C1 segment of cervical spinal cord (tissue), 14 donors: ENCODE results near the gene ATP9A.

Source experiments
- DNase-seq, 14 donors: peaks; one replicate each; lab custom pipeline; 2025; lab: John Stamatoyannopoulos, UW

The ATP9A gene

DNA sequence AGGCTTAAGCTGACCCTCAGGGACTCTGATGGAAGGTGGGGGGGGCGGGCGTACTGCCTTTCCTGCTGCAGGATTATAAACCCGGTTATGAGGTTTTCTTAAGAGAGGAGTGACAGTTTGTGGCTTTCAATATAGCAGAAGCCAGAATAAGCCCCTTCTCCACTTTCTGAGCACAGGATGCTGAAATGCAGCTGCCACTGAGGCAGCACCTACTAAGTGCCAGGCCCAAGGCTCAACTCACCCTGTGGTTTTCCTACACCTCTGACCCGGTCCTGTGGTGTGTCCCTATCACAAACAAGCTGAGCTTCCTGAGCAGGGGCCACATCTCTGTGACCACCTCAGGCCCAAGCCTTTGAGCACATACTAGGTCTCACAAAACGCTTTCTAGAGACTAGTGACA lies 166.1 kb downstream of the ATP9A start:
- no peak for DNase-seq

DNA sequence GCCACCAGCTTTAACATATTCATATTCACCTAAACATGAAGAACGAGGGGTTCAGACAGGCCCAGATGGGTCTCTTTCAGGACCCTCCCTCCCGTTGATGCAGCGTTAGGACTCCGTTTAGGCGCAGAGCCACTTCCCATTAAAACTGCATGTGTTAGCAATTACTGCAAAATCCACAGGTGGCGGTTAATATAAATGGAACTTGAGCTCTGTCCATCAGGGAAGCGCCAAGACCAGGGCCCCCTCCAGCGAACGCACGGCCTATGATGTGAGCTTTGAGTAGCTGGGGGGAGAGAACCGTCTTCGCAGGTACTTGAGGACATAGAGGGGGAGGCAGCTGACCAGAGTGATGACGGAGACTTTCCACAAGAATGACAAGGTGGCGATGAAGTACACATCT lies 167.2 kb downstream of the ATP9A start:
- no peak for DNase-seq

DNA sequence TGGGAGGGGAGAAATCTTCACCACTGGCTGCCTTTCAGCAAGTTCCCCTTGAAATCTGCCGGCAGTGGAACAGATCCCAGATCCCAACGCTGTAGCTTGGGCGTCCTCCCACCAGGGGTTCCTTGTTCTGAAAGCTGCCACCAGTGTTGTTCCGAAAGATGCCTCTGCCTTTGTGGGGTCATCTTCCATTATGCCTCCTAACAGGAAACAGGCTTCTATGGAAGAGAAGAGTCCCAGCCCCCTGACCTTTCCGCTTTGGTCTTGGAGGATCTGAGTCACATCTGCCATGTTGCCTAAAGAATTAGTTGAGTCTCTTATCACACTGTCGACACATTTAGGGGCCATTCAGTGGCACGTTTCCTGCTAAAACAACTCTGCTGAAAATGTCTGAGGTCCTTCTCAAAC lies 168.2 kb downstream of the ATP9A start:
- DNase-seq = peak in 1 of 14 donors; percentile 4

DNA sequence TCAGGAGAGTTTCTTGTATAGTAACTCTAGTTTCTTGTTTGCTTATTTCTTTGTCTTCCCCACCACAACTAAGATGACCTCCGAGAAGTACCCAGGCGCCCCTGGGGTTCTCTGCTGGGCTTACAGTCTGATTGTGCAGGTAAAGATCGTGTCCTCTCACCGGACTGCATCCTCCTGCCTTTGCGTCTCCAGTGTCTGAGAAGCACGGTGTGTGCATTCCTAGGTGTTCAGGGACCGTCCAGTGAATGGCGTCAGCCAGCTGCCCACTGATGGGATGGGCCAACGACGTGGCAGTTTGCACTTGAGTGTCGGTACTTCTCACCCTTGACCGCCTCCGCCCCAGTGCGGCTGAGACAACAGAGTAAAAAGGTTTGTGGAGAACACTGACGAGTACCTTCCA lies 169.6 kb downstream of the ATP9A start:
- no peak for DNase-seq

DNA sequence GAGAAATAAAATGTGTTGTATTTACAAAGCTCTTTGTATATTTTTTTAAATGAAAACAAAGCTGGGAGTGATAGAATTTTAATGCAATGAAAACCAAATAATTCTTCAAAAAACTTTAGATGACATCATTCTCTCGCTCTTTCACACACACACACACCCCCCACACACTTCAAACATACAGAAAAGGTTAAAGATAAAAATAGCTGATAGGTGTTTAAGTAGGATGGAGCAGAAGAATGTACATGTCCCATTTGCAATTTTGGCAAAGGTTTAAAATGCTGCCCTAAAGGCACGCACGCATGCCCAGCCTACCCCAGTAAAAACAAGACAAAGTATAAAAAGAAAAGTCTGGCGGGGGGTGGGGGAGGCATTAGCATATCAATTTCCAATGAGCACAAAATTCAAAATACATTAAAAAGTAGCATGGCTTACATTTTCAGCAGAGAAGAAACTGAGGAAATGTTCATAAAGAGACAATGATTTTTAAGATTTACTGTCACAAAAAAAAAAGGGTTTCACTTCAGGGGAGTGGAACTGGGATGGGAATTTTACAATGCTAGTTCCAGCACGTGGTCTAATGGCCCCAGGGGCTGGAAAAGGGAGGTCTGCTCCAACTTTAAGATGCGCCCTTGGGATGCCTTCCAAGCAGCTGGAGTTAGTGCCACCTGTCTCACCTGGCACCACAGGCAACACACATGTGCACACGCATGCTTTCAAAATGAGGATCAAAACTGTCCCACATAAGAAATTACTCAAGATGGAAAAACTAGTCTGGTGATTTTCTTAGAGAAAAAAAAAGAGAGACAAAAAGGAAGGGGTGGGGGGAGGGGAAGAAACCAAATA lies 170.6 kb downstream of the ATP9A start:
- DNase-seq = no peak

DNA sequence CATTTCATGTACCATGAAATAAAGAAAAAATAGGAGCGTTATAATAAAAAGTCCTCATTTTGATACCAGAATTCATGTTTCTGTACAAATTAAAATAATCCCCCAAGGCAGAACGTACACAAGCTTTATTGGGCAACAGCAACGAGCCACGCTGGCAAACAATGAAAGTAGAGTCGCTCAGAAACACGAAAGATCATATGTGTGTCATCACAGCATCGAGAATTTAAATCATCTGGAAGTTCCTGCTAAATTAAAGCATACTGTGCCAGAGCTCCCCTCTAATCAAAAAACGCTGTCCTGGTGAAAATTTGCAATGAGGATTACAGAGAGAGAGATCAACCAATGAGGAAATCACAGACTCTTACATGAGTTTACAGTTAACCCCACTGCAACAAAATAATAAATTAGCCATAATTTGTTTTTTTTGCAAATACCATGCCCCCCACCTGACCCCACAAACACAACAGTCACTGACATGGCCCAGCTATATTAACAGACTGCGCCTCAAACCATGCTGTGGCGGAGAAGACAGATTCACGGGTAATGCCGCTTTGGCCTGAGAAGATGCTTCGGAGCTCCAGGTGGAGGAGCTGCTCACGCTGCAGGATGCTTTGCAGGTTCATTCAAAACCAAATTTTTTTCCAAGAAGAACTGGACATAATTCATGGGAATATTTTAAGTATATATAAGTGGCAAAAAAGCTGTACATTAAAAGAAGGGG lies 171.4 kb downstream of the ATP9A start:
- DNase-seq = peak in 1 of 14 donors; percentile 62

DNA sequence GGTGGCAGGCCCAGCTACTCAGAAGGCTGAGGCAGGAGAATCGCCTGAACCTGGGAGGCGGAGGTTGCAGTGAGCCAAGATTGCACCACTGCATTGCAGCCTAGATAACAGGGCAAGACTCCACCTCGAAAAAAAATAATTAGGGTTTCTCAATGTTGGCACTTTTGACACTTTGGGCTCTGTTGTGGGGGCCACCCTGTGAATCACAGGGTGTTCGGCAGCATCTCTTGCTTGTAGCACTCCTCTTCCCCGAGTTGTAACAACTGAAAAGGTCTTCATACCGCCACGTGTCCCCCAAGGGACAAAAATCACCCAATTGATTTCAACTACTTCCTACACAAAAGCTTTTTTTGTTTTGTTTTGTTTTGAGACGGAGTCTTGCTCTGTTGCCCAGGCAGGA lies 172.4 kb downstream of the ATP9A start:
- no peak for DNase-seq

DNA sequence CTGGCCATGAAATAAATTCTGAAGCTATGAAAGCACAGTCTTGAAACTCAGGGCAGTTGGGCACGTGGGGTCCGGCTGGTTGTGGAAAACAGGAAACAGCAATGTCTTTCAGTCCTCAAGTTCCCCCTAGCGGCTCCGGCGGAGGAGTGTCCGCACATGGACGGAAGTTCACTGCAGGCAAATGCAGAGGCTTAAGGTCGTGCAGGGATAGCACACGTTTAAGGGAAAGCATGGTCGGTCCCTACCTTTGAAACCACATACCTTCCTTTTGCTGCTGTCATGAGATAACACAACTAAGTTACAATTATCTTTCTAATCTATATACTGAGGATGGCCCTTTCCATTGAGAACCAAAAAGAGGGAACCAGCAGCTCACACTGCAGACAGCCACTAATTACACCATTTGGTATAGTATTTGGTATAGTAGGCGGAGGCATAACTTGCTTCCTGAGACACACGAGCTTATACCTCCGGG lies 173.1 kb downstream of the ATP9A start:
- peak; percentile 4 to 81 (median 72) for DNase-seq

DNA sequence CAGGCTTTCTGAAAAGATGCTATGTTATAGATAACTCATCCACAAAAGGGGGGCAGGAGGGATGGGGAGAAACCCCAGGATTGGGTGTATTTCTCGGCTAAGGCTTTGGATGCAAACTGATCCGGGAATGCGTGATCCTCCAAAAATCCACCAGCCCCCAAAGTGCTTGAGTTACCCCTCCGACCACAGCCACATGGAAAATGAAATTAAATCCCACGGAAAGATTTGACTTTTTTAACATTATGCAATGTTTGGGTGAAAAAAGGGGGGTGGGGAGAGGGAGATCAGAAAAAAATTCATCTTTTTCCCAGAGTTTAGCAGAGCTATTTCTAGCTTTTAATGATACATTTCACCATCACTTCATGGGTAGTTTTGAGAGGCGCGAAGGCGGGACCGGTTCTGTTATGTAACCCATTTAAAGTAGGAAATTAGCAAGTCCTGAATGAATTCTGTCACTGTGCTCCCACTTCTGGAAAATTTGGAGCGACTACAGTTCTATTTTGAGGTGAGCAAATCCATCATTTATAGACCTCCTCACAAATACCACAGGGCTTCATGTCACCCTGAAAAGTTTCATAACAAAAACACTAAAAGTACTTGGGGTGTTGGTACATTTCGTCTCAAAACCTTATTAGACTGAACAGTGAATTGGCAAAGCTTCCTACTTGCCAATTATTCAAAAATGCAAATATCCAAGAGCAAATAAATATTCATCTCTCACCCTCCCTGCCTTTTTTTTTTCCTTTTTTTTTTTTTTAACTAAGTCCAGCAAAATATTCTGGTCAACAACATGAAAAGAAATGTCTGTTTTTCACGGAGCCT lies 173.7 kb downstream of the ATP9A start:
- DNase-seq = peak in 2 of 14 donors; percentile 2 to 4

DNA sequence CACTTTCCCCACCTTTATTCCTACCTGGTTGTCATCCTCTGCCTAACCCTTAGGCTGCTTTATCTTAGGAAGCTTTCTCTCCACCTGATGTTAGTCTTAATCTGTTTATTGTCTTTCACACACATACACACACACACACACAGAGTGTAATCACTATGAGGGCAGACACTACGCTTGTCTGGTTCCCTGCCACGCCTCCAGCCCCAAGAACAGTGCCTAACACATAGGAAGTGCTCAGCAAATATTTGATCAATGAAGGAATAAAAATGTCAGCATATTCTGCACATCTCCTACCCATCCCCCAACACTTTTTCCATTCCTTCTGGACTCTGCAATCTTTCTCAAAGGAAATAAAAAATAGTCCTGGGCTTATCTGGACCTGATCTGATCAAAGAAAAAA lies 174.6 kb downstream of the ATP9A start:
- DNase-seq = no peak

DNA sequence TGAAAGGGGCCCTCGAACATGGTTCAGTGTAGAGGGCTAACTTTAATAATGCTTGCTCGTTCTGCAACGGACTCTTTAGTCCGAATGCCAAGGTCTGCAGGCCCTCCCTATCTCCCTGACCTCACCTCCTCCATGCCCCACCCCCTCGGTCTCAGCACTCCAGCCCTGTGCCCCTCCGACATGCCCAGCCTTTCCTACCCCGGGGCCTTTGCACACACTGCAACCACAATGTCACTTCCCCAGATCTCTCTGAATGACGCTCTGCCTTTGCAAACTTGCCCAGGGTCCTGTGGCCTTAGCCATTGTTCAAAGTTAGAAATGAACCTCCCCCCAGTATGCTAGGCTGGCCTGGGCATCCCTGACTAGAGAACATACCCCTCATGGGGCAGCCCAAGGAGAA lies 175.6 kb downstream of the ATP9A start:
- DNase-seq = no peak

DNA sequence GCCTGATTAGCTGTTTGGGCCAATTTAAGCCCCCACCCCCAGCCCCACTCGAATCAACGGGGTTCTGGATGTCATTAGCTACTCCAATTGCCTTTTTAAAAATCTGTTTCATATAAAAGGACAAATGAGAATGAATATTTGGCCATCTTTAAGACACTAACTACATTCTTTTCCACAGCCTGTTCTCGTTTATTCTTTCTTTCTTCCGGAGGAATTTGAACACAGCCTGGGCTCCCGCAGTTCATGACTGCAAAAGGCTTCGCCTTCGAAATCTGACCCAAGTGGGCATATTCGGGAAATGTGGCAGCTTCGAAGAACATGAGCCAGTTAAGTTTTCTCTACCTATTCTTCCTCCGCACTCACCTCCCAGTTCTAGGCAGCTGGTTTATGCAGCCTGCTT lies 176.3 kb downstream of the ATP9A start:
- DNase-seq = no peak

DNA sequence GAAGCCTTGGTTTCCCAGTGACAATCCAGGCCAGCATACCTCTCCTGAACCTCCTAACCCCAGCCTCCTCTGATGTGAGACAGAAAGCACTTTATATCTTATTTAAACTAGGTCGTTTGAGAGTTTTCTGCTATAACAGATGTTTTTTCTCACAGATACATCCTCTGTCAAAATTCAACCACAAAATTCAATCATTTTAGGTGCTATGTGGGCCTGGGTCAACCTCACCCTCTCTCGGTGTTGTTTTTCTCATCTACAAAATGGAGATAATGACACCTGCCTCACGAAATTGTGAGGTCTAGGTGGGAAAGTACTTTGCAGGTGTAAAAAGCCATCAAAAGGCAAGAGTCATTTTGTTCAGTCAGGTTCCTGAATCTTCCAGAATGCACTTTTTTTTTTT lies 179.4 kb downstream of the ATP9A start:
- DNase-seq = no peak

DNA sequence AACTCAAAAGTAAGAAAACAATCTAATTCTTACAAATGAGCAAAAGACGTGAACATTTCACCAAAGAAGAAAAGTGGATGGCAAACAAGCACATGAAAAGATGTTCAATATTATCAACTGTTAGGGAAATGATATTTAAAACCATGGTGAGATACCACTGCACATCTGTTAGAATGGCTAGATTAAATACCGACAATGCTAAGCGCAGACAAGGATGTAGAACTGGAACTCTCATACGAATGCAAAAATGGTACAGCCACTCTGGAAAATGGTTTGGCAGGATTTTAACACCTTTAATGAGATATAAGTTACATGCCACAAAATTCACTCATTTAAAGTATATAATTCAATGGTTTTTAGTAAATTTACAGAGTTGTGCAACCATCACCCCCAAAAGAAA lies 181.0 kb downstream of the ATP9A start:
- no peak for DNase-seq

DNA sequence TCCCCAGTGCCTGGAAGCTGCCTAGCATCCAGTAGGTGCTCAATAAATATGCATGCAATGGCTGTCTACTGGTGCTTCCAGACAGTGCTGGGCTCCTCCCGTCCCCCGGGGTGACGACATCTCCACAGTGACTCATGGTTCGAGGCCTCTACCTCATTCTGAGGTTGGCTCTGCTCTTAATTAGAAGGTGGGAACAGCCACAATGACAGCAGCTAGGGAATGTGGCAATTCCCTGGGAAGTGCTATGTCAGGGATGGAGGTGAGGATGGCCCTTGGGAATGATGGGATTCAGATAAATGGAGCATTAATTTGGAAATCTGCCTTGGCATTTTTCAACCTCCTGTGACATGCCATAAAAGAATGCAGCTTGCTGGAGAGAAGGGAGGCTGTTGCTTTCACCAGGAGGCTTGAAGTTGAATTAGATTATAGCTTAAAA lies 182.2 kb downstream of the ATP9A start:
- no peak for DNase-seq

DNA sequence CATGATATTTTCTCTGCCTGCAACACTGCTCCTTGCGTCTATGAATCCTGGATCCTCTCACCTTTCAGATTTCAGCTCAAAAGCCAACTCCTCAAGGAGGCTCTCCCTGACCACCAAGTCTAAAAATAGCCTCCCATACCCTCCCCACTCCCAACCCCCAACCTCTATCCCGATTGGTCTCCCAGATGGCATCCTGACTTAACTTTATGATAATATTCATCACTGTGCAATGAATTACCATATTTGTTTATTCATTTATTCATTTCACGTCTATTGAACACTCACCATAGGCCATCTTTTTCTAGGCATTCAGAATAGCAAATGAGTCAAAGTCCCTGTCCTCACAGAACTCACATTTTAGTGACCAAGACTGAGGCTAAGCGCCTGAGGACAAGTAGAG lies 183.0 kb downstream of the ATP9A start:
- DNase-seq = no peak

DNA sequence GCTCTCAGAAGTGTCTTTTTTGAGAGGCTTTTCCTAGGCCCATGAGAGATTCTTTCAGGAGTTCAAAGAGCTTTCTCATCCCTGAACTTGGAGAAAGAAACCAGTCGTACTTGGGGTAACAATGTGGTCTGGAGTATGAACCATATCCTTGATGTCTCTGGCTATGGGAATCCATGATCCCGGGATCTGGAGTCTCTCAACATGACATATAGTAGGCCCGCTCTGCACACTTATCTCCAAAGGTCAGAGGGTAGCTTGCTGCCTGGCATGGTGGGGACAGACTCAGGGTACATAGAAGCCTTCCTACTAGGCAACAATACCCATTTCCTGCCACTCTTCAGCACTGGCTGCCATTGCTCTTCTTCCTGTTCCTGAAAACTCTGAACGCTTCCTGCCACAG lies 183.5 kb downstream of the ATP9A start:
- DNase-seq = no peak

DNA sequence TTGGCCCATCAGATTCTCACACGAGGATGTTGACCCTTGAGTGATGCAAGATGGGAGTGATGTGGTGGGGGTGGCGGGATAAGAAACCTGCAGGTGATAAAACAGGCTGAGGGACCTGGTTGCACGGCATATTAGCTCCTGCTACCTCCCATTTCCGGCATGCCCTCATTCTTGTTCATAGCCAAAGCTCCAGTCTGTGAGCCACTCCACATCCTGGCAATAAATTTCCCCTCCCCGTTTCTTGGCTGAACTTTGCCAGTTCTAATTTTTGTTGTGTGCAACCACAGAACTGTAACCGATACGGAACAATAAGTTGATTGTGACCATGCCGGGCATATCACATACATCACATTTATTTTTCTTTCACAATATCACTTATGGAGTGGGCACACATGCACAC lies 184.1 kb downstream of the ATP9A start:
- no peak for DNase-seq

DNA sequence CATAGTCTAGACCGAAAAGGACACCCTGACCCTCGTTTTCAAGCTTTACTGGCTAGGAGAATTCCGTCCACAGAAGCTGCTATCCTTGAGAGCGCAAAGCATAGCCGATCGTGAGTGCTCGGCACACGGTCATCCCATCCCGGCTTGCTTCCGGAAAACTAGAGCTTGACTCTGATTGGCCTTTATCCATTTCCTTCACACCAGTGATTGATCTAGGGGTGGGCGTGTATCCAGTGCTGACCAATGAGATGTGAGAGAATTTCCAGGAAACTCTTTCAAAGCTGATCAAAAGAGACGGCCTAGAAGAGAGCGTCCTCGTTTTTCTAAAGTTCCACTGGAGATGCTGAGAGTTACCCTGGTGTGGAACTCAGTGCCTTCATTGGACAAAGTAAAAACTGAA lies 184.7 kb downstream of the ATP9A start:
- DNase-seq = no peak

DNA sequence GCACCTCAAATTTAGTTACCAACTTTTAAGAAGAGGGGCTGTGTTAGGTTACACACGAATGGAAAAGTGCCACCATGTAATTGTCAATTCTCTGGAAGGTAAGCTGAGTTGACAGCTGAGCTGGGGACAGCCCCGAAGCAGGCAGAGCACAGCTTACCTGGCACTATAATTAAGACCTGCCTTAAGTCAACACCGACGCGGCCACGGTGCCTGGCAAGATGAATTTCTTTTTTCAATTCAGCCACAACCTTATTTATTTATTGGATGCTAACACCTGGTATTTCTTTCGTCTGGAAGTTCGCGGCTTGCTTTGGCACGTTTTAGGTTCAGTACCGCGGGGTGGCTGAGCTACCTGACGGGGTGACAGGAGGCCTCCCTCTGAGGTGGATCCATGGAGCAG lies 185.1 kb downstream of the ATP9A start:
- no peak for DNase-seq

DNA sequence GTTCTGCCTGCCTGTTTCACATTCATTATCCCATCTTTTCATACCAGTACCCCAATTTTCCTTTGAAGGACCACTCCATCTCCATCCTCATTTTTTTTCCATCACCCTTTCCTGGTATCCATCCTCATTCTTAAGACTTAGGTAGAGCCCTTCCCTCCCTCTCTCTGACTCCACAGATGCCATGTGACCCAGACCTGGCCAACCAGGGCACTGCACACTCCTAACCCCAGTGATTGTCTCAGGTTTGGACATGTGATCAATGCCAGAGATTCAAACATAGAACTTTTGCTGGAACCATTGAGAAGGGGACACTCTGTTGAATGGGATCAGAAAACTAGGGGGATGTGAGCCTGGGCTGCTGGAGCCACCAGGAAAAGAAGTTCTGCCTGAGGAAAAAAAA lies 186.6 kb downstream of the ATP9A start:
- DNase-seq = no peak

DNA sequence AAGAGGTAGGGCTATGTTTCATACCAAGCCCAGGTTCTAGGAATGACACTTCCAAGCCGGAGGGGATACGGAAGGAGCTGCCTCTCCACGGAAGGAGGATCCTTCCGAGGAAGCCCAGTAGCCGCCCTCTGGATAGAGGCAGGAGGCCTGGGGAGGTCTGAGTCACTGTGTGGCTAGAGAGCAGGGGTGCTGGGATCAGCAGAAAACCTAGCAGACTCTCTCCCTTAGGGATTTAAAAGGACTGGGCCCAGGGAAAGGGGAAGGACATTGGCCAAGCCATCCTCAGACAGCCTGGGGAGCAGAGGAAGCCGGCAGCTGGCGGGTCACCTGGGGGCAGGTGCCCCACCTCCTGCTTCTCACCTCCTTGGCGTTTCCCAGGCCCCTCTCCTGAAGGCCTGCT lies 189.1 kb downstream of the ATP9A start:
- no peak for DNase-seq
